IMR-90 (cell line): Measurements from ENCODE around the gene ARHGEF37. TPM values are rescaled to one million over a fixed set of nuclear protein-coding genes. Genes with fewer than 3 reads are reported as not detected.

ENCODE experiments used
- ATAC-seq: fragments of 200-7000 bp; cut with Tn5 transposase; 2 replicates; pipeline ENCODE4 v1.9.1; 2020; ENCODE audit warnings: low read depth, mild to moderate bottlenecking, moderate library complexity
- BruUV-seq: library from RNA; stranded (reverse); fragments of 400-500 nt; replicated peaks from 2 replicates; lab custom pipeline; 2021; lab: Mats Ljungman, UMichigan
- CTCF ChIA-PET: fragments of 300-600 bp; formaldehyde crosslinking; extraction: SDS; loops from one replicate; lab custom pipeline; 2021; ENCODE audit warnings: antibody characterized with exemption; lab: Yijun Ruan, JAX
- POLR2A ChIA-PET: fragments of 300-600 bp; sonication (Branson Sonifier 250); formaldehyde crosslinking; loops from one replicate; lab custom pipeline; 2022; ENCODE audit warnings: antibody characterized with exemption; ENCODE audit not compliant: unreplicated experiment; lab: Charles Lee
- DNase-seq: peaks from one replicate; pipeline ENCODE4 v3.0.0; 2013
- H2AFZ ChIP-seq: replicated peaks from 2 replicates; pipeline ENCODE3; 2013; ENCODE audit warnings: low read length, mild to moderate bottlenecking; ENCODE audit not compliant: poor library complexity
- H2AK5ac ChIP-seq: 2 replicates; pipeline ENCODE4 v1.6.1; 2013; ENCODE audit warnings: low read depth, low read length, inconsistent platforms
- H2AK9ac ChIP-seq: replicated peaks from 2 replicates; pipeline ENCODE3; 2013; ENCODE audit warnings: mild to moderate bottlenecking, low read depth, low read length, moderate library complexity; ENCODE audit not compliant: poor library complexity
- H2BK120ac ChIP-seq: 2 replicates; pipeline ENCODE4 v1.6.1; 2013; ENCODE audit warnings: low read depth, low read length, inconsistent platforms
- H2BK15ac ChIP-seq: 3 replicates; pipeline ENCODE4 v1.6.1; 2013; ENCODE audit warnings: low read depth, low read length, inconsistent platforms
- H2BK20ac ChIP-seq: 2 replicates; pipeline ENCODE4 v1.6.1; 2013; ENCODE audit warnings: low read depth, mild to moderate bottlenecking, inconsistent platforms, low read length, moderate library complexity
- H2BK5ac ChIP-seq: 2 replicates; pipeline ENCODE4 v1.6.1; 2013; ENCODE audit warnings: mild to moderate bottlenecking, low read depth, low read length, inconsistent platforms; ENCODE audit not compliant: poor library complexity, severe bottlenecking
- H3K14ac ChIP-seq: replicated peaks from 2 replicates; pipeline ENCODE4 v1.6.1; 2013; ENCODE audit warnings: low read depth, low read length, inconsistent platforms
- H3K18ac ChIP-seq: 2 replicates; pipeline ENCODE4 v1.6.1; 2013; ENCODE audit warnings: low read depth, low read length, control low read depth
- H3K23ac ChIP-seq: 2 replicates; pipeline ENCODE4 v1.6.1; 2013; ENCODE audit warnings: low read depth, low read length, inconsistent platforms
- H3K27ac ChIP-seq: 2 replicates; pipeline ENCODE4 v1.5.1; 2013; ENCODE audit warnings: mild to moderate bottlenecking, control low read depth, low read length; ENCODE audit not compliant: insufficient read depth
- H3K27me3 ChIP-seq: 2 replicates; pipeline ENCODE4 v1.6.1; 2013; ENCODE audit warnings: low read length; ENCODE audit not compliant: control insufficient read depth, insufficient read depth
- H3K36me3 ChIP-seq: 2 replicates; pipeline ENCODE4 v1.6.1; 2013; ENCODE audit warnings: low read length, mixed read lengths; ENCODE audit not compliant: control insufficient read depth, insufficient read depth
- H3K4ac ChIP-seq: 2 replicates; pipeline ENCODE4 v1.6.1; 2013; ENCODE audit warnings: low read depth, low read length, inconsistent platforms
- H3K4me1 ChIP-seq: 2 replicates; pipeline ENCODE4 v1.6.1; 2013; ENCODE audit warnings: low read length, mixed read lengths; ENCODE audit not compliant: control insufficient read depth, insufficient read depth
- H3K4me2 ChIP-seq: 2 replicates; pipeline ENCODE4 v1.6.1; 2013; ENCODE audit warnings: low read depth, mild to moderate bottlenecking, control low read depth, low read length, moderate library complexity
- H3K4me3 ChIP-seq: 2 replicates; pipeline ENCODE4 v1.5.1; 2013; ENCODE audit warnings: low read depth, mild to moderate bottlenecking, control low read depth, low read length, moderate library complexity; ENCODE audit not compliant: insufficient read depth
- H3K56ac ChIP-seq: 2 replicates; pipeline ENCODE4 v1.6.1; 2013; ENCODE audit warnings: low read length, inconsistent platforms; ENCODE audit not compliant: insufficient read depth; ENCODE audit errors: extremely low read depth
- H3K79me1 ChIP-seq, 2 experiments: 2 replicates each; pipeline ENCODE4 v1.6.1; 2013; ENCODE audit warnings: low read length in 2 of 2, inconsistent platforms in 1 of 2, low read depth in 1 of 2
- H3K9ac ChIP-seq: 2 replicates; pipeline ENCODE4 v1.6.1; 2013; ENCODE audit warnings: low read depth, low read length, control low read depth
- H3K9me1 ChIP-seq: 2 replicates; pipeline ENCODE4 v1.6.1; 2013; ENCODE audit warnings: low read length, inconsistent platforms; ENCODE audit not compliant: insufficient read depth
- H3K9me3 ChIP-seq: 2 replicates; pipeline ENCODE4 v1.6.1; 2013; ENCODE audit warnings: low read length; ENCODE audit not compliant: control insufficient read depth, insufficient read depth
- H4K20me1 ChIP-seq: 2 replicates; pipeline ENCODE4 v1.6.1; 2013; ENCODE audit warnings: low read length, inconsistent platforms; ENCODE audit not compliant: insufficient read depth
- H4K5ac ChIP-seq: 2 replicates; pipeline ENCODE4 v1.6.1; 2013; ENCODE audit warnings: mild to moderate bottlenecking, low read depth, low read length, control low read depth
- H4K8ac ChIP-seq, 2 experiments: 2 replicates each; pipeline ENCODE4 v1.6.1; 2013; ENCODE audit warnings: low read depth in 2 of 2, low read length in 2 of 2, control low read depth in 1 of 2, inconsistent platforms in 1 of 2
- H4K91ac ChIP-seq: 2 replicates; pipeline ENCODE4 v1.6.1; 2013; ENCODE audit warnings: low read depth, low read length, inconsistent platforms; ENCODE audit not compliant: insufficient read depth
- CEBPB ChIP-seq: IDR thresholded peaks from 2 replicates; pipeline ENCODE4 v1.6.1; 2012; ENCODE audit warnings: low read depth, low read length, improper control_type of control experiment
- CHD1 ChIP-seq: IDR thresholded peaks from 2 replicates; pipeline ENCODE4 v1.6.1; 2012; ENCODE audit warnings: low read depth, low read length, improper control_type of control experiment
- CTCF ChIP-seq: conservative IDR thresholded peaks from 2 replicates; pipeline ENCODE4 v1.5.1; 2012; ENCODE audit warnings: mild to moderate bottlenecking, low read depth, low read length, improper control_type of control experiment
- MAFK ChIP-seq: IDR thresholded peaks from 2 replicates; pipeline ENCODE4 v1.6.1; 2012; ENCODE audit warnings: low read depth, low read length, improper control_type of control experiment
- MXI1 ChIP-seq: IDR thresholded peaks from 2 replicates; pipeline ENCODE4 v1.6.1; 2012; ENCODE audit warnings: low read depth, mild to moderate bottlenecking, low read length, moderate library complexity, borderline replicate concordance
- NFE2L2 ChIP-seq: fragments of 150-350 bp; IDR thresholded peaks from 2 replicates; pipeline ENCODE4 v1.6.1; 2016; ENCODE audit warnings: low read depth, mild to moderate bottlenecking, low read length
- POLR2A ChIP-seq: IDR thresholded peaks from 2 replicates; pipeline ENCODE4 v1.6.1; 2012; ENCODE audit warnings: mild to moderate bottlenecking, low read depth, low read length
- RAD21 ChIP-seq: IDR thresholded peaks from 2 replicates; pipeline ENCODE4 v1.6.1; 2012; ENCODE audit warnings: low read length, improper control_type of control experiment
- RCOR1 ChIP-seq: IDR thresholded peaks from 2 replicates; pipeline ENCODE4 v1.6.1; 2012; ENCODE audit warnings: mild to moderate bottlenecking, low read length, improper control_type of control experiment; ENCODE audit not compliant: insufficient replicate concordance
- RFX5 ChIP-seq: IDR thresholded peaks from 2 replicates; pipeline ENCODE4 v1.8.0; 2012; ENCODE audit warnings: low read depth, mild to moderate bottlenecking, low read length, moderate library complexity
- SMC3 ChIP-seq: fragments of 150-350 bp; IDR thresholded peaks from 2 replicates; pipeline ENCODE4 v1.6.1; 2016; ENCODE audit warnings: low read depth, mild to moderate bottlenecking, antibody characterized with exemption, low read length, moderate library complexity
- WGBS, 2 experiments: methylation state at CpG; one replicate each; pipeline versions ENCODE4 v1.1.5 to v1.1.7; 2013; ENCODE audit warnings: missing lambda C conversion rate in 2 of 2; ENCODE audit not compliant: insufficient read length in 1 of 2; ENCODE audit errors: extremely low coverage in 2 of 2; 5-methylcytosine and 5-hydroxymethylcytosine counted together
- dilution Hi-C: fragments of 300-500 bp; cut with HindIII; formaldehyde crosslinking; loops from one replicate; pipeline ENCODE4 v1.14.3; 2018; ENCODE audit warnings: low sequenced_read_pairs; ENCODE audit not compliant: unreplicated experiment
- in situ Hi-C: fragments of 300-500 bp; cut with MboI; formaldehyde crosslinking; loops from 3 replicates; pipeline ENCODE4 v1.14.3; 2019; ENCODE audit warnings: low sequenced_read_pairs, inconsistent platforms, mixed read lengths
- intact Hi-C: fragments of 100-400 bp; cut with micrococcal nuclease; formaldehyde crosslinking; loops from 2 replicates; pipeline ENCODE4 v1.10.0; 2022
- polyA plus RNA-seq, 3 experiments: library from polyadenylated mRNA; depleted of rRNA; stranded (reverse); fragments of >200 nt; gene quantifications; 2 replicates each; pipeline ENCODE4 v1.2.3, GENCODE V29; 2012; ENCODE audit warnings: low replicate concordance in 1 of 3
- total RNA-seq: library from RNA; depleted of rRNA; stranded (reverse); fragments of >200 nt; gene quantifications from 2 replicates; pipeline ENCODE4 v1.2.3, GENCODE V29; 2012

Gene ARHGEF37
- total and polyA plus RNA-seq, 2 of the 4 experiments (the other 2 are of a cell fraction) = 0.39 to 0.54 TPM

GRCh38 chr5:149682532-149683075 lies 101.3 kb downstream of the ARHGEF37 start:
- no peak overlapping the region for H2AK9ac ChIP-seq
- no peak overlapping the region for H3K14ac ChIP-seq
- H3K4ac ChIP-seq = no peak overlapping the region
- no peak overlapping the region for H2BK20ac ChIP-seq
- no peak overlapping the region for H4K8ac ChIP-seq
- in situ Hi-C loops (no loop called here), intact Hi-C loops (no loop called here), dilution Hi-C loops (no loop called here)
- ATAC-seq (no peak), DNase-seq (no peak)
- no peaks in the 10 kb centered on the region for H3K79me1 ChIP-seq
- no peak overlapping the region for H2AFZ ChIP-seq
- H3K4me1 ChIP-seq = no peaks in the 10 kb centered on the region
- ChIA-PET POLR2A (no interaction called here), CTCF (no interaction called here)
- H3K36me3 ChIP-seq = no peaks in the 10 kb centered on the region
- H3K23ac ChIP-seq = no peak overlapping the region
- H4K5ac ChIP-seq = no peak overlapping the region
- H3K4me3 ChIP-seq = no peak overlapping the region
- no peak overlapping the region for H3K4me2 ChIP-seq
- H2BK15ac ChIP-seq = no peak overlapping the region
- H2AK5ac ChIP-seq = no peak overlapping the region
- H4K91ac ChIP-seq = no peak overlapping the region
- no peaks in the 10 kb centered on the region for H3K9me1 ChIP-seq
- H2BK5ac ChIP-seq = no peak overlapping the region
- H3K9ac ChIP-seq = no peak overlapping the region
- H3K27ac ChIP-seq = no peak overlapping the region
- TF ChIP-seq POLR2A (no peak), RAD21 (no peak), NFE2L2 (no peak), CHD1 (no peak), RFX5 (no peak), RCOR1 (no peak), MAFK (no peak), CTCF (no peak), CEBPB (no peak), MXI1 (no peak), SMC3 (no peak)
- no TSS peak for BruUV-seq
- no peaks in the 10 kb centered on the region for H4K20me1 ChIP-seq
- H2BK120ac ChIP-seq = no peak overlapping the region
- H3K27me3 ChIP-seq = peaks cover 65% of the 10 kb centered on the region
- WGBS, 2 experiments = 17% methylated on average over 1 of the region's 9 CpGs; no CpG with 5 or more reads in 1 of the 2 experiments
- no peak overlapping the region for H3K18ac ChIP-seq
- no peaks in the 10 kb centered on the region for H3K9me3 ChIP-seq
- no peak overlapping the region for H3K56ac ChIP-seq
